ENCODE results near the gene MYL9.

Gene MYL9

DNA sequence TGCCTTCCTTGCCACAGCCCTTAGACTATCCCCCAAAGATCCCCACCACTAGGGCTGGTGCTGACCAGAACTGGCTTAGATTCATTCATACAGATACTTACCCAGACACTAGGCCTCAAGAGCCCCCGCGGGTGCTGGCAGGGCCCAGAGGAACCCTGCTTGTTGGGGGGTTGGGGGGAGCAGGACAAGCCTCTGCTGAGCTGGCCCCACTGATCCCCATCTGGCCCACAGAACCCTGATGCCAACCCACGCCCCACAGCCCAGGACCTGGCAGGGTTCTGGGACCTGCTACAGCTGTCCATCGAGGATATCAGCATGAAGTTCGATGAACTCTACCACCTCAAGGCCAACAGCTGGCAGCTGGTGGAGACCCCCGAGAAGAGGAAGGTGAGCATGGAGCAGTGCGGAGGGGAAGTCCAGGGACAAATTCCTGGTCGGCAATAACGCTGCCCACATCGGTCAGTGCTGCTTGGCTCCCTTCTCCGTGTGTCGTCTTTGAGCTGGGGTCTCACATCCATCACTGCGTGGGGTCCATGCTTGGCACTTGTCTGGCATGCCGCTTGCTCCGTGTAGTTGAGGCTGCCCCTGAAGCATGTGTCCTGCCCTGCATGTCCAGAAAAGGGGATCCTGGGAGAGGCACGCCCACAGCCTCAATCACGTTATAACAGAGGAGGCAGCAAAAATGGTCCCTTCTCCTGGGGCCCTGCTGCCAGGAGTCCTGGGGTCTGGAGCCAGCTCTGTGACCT is 15.5 kb upstream of the MYL9 start:
- no peak for DNase-seq (ENCODE audit: extremely low read depth in 1 of 2, low read depth in 1 of 2)

DNA sequence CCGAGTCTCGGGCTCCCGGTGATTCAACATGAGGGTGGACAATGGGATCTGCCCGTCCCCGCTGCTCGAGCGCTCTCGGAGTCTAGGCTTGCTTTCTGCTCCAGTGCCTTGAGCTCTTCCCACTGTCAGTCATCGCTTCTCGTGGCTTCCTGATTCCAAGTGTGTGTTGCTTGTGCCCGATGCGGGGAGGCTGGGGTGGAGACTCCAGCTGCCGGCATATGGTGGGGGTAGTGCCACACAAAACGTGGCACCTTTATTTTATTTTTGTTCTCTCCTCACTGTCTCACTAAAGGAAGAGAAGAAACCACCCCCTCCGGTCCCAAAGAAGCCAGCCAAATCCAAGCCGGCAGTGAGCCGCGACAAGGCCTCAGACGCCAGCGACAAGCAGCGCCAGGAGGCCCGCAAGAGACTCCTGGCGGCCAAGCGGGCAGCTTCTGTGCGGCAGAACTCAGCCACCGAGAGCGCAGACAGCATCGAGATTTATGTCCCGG is 14.8 kb upstream of the MYL9 start:
- DNase-seq (ENCODE audit: extremely low read depth in 1 of 2, low read depth in 1 of 2), result no peak

DNA sequence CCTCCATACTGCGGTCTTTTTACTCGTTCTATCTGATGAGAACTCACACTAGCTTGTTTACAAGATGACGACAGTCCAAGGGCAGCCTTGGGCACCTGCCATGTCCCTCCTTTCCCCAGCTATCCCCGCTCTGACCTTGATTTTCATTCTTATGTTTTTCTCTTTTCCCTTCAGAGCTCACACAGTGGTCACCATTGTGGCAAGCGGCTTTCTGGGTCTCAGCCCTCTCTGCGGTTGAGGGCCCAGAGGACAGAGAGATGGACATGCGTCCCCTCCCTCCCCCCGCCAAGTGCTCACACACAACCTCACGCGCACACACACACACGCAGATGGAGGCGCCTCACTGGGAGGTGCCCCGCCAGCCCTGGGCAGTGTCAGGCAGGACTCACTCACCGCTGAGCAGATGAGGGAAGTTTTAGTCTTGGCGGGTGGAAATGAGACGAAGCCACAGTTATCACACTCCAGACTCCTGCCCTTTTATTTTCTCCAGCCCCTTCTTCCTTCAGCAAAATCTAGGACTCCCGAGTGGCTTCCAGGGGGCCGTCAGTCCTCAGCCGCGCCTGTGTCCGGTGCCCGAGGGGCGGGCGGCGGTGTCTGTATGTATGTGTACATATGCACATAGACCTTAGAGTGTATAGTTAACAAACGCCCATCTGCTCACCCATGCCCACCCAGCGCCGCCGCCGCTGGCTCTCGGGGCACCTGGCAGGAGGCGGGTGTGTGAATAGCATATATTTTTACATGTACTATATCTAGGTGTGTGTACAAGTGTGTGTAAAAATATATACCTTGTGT is 13.8 kb upstream of the MYL9 start:
- DNase-seq (ENCODE audit: extremely low read depth in 1 of 2, low read depth in 1 of 2), result no peak

DNA sequence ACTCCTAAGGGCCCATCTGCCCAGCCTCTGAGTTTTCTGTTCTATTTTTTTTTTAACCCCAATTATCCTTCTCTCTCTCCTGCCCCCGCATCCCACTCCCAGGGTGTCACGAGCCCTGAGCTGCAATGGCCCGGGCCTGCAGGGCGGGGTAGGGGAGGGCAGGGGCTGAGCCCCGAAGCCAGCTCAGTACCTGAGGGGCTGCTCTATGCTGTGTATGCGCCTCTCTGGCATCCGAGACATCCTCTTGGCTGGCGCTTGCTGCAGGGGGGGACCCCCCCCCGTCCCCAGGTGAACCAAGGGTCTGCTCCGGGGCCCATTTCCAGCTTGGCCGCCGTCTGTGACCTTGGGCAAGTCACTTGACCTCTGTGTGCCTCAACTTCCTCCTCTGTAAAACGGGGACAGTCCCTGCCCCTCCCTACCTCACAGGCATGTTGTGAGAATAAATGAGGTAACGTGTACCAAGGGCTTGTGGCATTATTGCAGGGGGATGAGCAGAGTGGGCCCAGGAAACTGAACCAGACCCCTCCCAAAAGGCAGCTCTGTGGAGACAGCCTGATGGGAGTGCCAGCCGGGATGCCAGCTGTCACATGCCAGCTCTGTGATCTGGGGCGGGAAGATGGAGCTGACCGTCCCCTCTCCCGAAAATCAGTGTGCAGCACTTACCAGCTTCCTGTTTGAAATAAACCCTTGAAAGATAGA is 13.0 kb upstream of the MYL9 start:
- DNase-seq (ENCODE audit: extremely low read depth in 1 of 2, low read depth in 1 of 2), result no peak

DNA sequence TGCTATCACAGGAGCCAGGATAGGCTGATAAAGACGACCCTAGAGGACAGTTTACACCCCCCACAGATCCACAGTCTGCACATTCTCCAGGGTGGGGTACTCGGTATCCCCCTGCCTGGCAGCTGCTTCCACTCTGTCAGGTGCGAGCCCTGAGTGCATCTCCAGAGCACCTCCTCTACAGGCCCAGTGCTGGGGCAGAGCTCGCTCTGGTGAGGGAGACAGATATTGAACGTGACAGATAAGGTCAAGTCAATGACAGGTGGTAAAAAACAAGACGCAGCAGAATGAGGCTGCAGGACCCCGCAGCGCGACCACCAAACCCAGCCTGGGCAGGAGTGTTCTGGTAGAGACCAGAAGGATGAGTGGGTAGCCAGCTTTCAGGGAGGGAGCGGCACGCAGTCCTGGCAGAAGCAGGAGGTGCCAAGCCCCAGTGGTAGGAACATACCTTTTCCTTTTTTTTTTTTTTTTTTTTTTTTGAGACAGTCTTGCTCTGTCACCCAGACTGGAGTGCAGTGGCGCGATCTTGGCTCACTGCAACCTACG is 12.4 kb upstream of the MYL9 start:
- no peak for DNase-seq (ENCODE audit: extremely low read depth in 1 of 2, low read depth in 1 of 2)

DNA sequence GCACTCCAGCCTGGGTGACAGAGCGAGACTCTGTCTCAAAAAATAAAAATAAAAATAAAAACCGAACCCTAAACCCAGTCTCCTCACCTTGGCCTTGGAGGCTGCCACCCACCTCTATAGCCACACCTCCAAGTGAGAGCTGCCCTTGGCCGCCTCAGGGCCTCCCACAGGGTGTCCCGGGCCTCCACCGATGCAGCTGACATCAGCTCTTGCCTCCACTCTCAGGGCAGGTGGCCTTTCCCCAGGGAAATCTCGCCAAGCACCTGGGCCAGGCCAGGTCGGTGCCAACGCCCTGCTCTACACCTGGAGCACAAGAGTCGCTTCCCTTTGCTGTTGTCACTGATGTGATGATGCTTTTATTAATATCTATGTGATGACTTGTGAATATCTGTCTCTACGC is 8.9 kb upstream of the MYL9 start:
- DNase-seq (ENCODE audit: extremely low read depth in 1 of 2, low read depth in 1 of 2), result no peak

DNA sequence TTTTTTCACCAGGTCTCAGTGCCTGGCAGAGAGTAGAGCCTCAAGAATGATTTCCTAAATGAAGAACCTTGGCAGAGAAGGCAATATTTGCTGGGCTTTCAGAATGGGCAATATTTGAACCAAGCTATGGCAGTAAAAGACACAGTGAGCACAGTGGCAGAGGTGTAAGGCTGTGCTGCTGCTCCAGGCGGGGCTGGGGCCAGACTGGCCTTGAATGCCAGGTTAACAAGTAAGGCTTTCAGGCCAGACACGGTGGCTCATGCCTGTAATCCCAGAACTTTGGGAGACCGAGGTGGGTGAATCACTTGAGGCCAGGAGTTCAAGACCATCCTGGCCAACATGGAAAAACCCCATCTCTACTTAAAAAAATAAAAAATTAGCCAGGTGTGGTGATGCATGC is 8.5 kb upstream of the MYL9 start:
- DNase-seq (ENCODE audit: extremely low read depth in 1 of 2, low read depth in 1 of 2), result no peak

DNA sequence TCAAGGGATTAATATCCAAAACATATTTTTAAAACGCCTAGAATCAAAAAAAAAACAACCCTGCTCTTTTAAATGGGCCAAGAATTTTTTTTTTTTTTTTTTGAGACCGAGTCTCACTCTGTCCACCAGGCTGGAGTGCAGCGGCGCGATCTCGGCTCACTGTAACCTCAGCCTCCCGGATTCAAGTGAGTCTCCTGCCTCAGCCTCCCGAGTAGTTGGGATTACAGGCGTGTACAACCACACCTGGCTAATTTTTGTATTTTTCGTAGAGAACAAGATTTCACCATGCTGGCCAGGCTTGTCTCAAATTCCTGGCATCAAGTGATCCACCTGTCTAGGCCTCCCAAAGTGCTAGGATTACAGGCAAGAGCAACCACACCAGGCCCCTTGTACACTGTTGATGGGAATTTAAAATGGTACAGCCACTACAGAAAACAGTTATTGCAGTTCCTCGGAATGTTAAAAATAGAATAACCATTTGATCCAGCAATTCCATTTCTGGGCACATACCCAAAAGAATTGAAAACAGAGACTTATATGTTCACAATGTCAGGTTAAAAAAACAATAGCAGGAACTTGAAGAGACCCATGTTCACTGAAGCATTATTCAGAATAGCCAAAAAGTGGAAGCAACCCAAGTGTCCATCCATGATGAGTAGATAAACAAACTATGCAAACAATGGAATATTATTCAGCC is 3.1 kb upstream of the MYL9 start:
- DNase-seq (ENCODE audit: extremely low read depth in 1 of 2, low read depth in 1 of 2), result no peak

DNA sequence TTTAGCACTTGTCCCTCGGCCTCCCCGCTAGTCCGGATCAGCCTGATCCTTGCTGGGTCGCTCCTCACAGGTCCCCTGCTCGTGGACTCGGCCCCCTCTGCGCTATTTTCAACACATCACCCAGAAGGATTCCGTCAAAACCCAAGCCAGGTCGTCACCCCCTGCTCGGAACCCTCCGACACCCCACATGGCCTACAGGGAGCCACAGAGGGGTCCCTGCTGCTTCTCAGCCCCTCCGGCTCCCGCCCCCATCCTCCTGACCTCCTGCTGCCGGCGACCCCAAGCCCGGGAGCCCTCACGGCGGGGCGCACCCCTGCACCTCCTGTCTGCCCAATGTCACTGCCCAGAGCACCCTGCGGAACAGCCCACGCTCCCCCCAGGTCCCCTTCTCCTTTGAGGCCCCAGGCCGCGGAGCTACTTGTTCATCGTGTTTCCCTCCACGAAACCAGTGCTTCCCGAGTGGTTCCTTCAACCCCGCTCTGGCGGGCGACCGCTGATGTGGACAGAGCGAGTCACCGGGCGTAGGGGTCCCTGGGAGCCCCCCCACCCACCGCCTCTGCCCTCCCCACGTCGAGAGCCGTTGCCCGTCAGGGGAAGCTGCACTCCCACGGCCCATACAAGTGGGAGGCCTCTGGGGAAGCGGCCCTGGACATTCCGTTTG is 638 bp upstream of the MYL9 start:
- no peak for DNase-seq (ENCODE audit: extremely low read depth in 1 of 2, low read depth in 1 of 2)

DNA sequence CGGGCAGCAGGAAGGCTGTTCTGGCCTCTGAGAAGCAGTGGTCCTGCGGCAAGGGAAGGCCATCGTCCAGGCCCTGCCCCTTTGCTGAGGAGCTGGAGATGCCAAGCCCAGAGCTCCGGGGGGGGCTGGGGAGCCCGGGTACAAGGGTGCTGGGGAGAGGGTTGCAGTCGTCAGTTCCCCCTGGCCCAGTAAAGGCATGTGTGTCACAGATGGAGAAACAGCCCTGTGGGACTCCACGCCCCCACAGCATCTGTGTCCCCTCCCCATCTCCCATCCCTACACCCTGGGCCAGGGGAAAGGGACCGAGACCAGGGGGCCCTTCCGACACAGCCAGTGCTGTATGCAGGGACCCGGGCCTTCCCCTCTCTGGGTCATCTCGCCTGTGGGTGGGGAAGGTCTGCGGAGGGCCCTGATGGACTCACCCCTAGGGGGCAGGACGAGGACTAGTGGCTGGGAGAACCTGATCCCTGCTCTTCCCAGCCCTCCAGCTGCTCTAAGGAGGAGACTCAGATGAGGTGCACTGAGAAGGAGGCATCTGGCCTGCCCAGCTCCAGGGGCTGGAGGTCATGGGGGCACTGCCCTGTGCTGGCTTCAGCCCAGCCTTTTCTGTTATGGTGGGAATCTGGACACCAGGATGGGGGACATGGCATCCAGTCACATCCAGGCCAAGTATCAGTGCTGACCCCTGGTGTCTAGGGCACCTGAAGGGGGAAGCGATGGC is 609 bp downstream of the MYL9 start:
- no peak for DNase-seq (ENCODE audit: extremely low read depth in 1 of 2, low read depth in 1 of 2)

DNA sequence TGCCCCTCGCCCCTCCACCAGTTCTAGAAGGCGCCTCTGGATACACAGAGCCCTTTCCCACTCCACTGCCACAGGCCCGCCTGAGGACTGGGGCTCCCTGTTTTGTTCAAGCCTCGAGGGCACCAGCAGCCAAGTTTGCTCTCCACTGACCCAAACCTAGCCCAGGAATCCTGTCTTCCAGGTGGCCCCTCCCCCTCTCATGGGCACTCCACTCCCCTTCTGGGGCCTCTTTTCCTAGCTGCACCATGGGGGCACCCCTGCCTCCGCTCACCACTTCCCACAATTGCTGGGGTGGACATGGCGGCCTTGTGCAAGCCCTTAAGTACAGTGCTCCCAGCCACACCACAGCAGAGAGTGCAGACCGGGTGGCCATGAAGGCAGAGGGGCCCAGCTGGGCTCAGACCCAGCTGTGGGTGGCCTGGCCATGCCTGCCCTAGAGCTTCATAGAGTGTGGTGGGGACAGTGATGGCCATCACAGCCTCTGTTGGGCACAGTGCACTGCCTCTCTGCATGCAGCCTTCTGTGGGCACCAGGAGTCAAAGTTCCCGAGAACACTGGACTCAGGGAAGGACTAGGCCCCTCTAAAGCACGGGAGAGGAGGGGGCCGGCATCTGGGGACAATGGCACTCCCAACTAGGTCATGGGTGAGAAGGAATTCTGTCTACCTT is 1.3 kb downstream of the MYL9 start:
- no peak for DNase-seq (ENCODE audit: extremely low read depth in 1 of 2, low read depth in 1 of 2)

DNA sequence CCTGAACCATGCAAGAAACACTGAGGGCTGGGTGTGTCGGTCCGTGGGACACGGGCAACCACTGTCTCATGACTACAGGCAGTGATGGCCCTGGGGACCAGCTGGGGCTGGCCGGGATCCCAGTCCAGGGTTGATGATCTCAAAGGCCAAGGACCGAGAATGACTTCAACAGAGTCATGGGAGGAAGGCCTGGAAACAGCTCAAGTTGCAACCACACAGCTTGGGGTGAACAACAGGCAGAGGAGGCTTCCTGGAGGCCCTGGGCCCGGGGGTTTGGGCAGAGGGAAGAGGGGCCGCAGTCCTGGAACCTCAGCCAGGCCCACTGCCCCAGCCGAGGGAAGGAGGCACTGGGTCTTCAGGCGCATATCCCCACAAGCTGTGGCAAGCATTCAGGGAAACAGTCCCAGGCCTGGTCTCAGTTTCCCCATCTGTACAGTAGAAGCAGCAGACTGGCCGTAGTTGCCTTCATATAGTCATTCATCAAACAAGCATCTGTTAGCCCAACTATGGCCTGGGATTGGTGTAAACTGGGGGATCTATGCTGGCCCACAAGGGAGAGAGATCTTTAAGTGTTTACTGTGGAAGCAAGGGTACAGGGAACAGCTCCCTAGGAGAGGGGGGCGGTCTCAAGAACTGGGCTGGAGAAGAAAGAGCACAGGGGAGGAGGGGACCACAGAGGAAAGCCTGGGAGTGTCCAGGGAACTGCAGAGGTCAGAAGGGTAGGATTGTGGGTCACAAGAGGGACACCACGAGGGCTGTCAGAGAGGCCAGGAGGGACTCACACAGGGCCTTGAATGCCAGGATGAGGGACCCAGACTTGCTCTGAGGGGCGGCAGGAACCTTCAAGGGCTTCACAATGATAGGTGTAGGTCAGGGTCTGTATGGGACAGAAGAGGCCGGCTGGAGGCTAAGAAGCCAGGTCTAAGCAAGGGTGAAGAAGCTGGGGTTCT is 2.1 kb downstream of the MYL9 start:
- no peak for DNase-seq (ENCODE audit: extremely low read depth in 1 of 2, low read depth in 1 of 2)

DNA sequence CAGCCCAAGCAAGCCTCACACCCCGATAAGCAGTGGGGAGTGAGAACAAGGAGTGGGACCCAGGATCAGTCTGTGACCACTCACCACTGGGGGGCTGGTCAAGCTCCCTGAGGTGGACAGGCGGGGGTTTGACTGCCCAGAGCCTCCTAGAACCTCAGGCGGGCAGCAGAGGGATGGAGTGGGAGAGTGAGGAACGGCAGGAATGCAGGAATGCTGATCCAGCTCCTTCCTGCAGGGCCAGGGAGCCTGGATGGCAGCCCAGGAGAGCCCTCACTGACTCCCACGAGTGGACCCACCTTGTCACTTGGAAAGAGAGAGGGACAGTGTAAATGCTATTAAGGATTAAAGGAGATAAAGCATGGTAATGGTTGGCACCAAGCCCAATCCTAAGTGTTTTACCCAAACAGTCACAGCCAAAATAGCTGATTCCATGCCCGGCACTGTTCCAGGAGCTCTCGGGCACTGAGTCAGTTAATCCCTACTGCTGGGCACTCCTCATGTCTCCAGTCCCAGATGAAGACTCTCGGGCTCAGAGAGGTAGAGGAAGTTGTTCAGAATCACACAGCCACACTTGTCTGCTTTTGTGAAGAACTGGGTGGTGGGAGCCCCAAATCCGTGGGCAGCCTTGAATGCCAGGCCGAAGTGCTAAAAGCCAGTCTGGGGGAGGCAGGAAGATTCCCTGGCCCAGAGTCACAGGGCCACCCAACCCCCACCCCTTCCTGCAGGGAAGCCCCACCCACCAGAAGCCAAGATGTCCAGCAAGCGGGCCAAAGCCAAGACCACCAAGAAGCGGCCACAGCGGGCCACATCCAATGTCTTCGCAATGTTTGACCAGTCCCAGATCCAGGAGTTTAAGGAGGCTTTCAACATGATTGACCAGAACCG is 3.1 kb downstream of the MYL9 start:
- no peak for DNase-seq (ENCODE audit: extremely low read depth in 1 of 2, low read depth in 1 of 2)

DNA sequence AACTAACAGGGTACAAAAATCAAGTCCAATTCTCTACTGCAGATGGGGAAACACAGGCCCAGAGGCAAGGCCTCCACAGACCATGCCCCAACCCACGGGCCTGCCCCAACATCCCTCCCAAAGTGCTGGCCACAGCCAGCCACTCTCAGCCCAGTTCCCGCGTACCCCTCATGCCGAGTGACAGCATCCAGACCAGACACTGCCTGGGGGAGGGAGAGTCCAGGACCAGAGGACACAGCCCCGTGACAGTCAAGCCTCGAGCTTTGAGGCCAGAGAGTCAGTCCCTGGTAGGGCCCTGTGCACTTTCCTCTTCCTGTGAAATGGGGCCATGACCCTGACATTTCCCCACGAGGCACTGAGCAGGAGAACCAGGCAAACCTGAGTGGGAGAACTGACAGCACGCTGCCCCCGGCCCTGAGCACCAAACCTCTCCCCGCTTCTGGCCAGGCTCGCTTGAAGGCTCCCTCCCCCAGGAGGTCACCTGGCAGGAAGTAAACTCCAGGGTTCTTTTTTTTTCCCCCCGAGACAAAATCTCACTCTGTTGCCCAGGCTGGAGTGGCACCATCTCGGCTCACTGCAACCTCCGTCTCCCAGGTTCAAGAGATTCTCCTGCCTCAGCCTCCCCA is 4.9 kb downstream of the MYL9 start:
- DNase-seq (ENCODE audit: extremely low read depth in 1 of 2, low read depth in 1 of 2), result no peak

DNA sequence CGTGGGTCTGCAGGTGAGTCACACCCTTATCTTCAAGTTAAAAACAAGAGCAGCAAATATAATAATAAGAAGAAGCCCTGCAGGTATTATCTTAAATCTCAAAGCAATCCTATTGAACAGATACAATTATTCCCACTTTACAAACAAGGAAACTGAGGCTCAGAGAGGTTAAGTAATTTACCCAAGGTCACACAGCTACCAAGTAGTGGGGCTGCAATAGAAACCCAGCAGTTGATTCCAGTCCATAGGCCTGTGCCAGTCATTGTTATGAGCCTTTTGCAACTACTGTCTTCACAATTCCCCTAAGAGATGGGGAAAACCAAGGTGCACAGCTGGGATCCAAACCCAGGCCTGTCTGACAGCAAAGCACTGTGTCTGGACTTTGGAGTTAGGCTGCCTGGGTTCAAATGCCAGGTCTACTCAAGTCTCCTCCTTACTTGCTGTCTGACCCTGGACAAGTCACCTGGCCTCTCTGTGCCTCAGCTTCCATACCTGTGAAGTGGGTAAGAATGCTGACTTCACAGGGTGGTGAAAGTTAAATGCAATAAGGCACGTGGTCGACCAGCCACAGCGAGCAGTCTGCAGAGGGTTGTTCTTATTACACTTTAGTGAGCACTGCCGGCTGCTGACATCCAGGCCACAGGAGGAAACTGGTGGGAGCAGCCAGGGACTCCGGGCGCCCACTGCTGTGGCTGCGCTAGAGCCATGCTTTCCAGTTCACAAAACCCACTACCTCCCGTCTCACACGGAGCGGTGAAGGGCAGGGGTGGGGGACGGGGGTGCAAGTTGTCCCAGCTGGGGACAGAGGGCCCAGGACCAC is 6.1 kb downstream of the MYL9 start:
- DNase-seq (ENCODE audit: extremely low read depth in 1 of 2, low read depth in 1 of 2), result no peak

DNA sequence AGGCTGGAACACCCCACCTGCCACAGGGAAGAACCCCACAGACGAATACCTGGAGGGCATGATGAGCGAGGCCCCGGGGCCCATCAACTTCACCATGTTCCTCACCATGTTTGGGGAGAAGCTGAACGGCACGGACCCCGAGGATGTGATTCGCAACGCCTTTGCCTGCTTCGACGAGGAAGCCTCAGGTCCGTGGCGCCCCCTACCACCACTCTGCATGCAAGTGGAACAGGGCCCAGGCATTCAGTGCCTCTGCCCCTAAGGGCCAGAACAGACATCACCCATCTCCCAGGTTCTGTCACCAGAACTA is 6.6 kb downstream of the MYL9 start:
- DNase-seq (ENCODE audit: extremely low read depth in 1 of 2, low read depth in 1 of 2), result no peak

All from stimulated activated CD8-positive, alpha-beta memory T cell treated with anti-CD3 and anti-CD28 coated beads, Interleukin-7, amount 100 ng/mL, for 48 hours (primary cell).